Prostate gland (tissue), 2 donors: ENCODE data around the gene PSMB5. TPM values are rescaled to one million over a fixed set of nuclear protein-coding genes. Genes with fewer than 3 reads are reported as not detected.

Experiments used
- DNase-seq: peaks from one replicate; pipeline ENCODE4 v3.0.0-alpha.2; 2019; ENCODE audit warnings: low spot score
- H3K27ac ChIP-seq, 2 donors: fragments of 200-600 bp; sonication (generic); 2 replicates each; pipeline ENCODE4 v1.5.1; 2017 to 2019
- H3K27me3 ChIP-seq: fragments of 200-600 bp; sonication (generic); replicated peaks from 2 replicates; pipeline ENCODE4 v1.5.1; 2019; ENCODE audit not compliant: insufficient read depth
- H3K36me3 ChIP-seq, 2 donors: fragments of 200-600 bp; sonication (generic); 1 replicate in 1 of 2; 2 replicates in 1 of 2; pipeline versions ENCODE4 v1.5.1 to v1.8.1; 2017 to 2019
- H3K4me1 ChIP-seq: fragments of 200-600 bp; sonication (generic); replicated peaks from 2 replicates; pipeline ENCODE4 v1.5.1; 2019
- H3K4me3 ChIP-seq, 2 donors: fragments of 200-600 bp; sonication (generic); 2 replicates each; pipeline ENCODE4 v1.5.1; 2017 to 2019
- H3K9me3 ChIP-seq: fragments of 200-600 bp; sonication (generic); 2 replicates; pipeline ENCODE4 v1.5.1; 2017
- POLR2A ChIP-seq: fragments of 450-650 bp; IDR thresholded peaks from one replicate; pipeline ENCODE4 v1.6.1; 2016; ENCODE audit warnings: antibody characterized with exemption, mild to moderate bottlenecking
- POLR2AphosphoS5 ChIP-seq: sonication (generic); formaldehyde crosslinking; IDR thresholded peaks from one replicate; pipeline ENCODE4 v1.6.1; 2017; ENCODE audit warnings: antibody characterized with exemption
- WGBS: methylation state at CpG from one replicate; pipeline ENCODE4 v1.1.5; 2018; 5-methylcytosine and 5-hydroxymethylcytosine counted together
- intact Hi-C: fragments of 100-400 bp; cut with DNase I; formaldehyde crosslinking; loops from one replicate; pipeline ENCODE4 v1.14.2; 2022
- total RNA-seq, 2 donors: library from RNA; depleted of rRNA; stranded (reverse); fragments of >200 nt; gene quantifications; one replicate each; pipeline ENCODE4 v1.1.0, GENCODE V29; 2016
- TF ChIP-seq, protein P1 (sequence below), 4 experiments: fragments of 200-600 bp in 2 of 4; fragments of 450-650 bp in 2 of 4; sonication (generic) in 2 of 4; IDR thresholded peaks; 1 replicate in 3 of 4; 2 replicates in 1 of 4; pipeline ENCODE4 v1.5.1; 2016 to 2019; ENCODE audit warnings: antibody characterized with exemption in 4 of 4, mild to moderate bottlenecking in 2 of 4, moderate library complexity in 2 of 4

PSMB5 gene
- total RNA-seq, 2 donors from 2014 or later, result 124 to 152 TPM

- intact Hi-C loops, result no loop called here
- H3K27ac ChIP-seq, result no peak overlapping the region
- WGBS, result 45% methylated on average over 9 of the region's 9 CpGs
Measured at GRCh38 chr14:22997676-22998323, 36.9 kb downstream of the PSMB5 start.

GRCh38 chr14:22996768-22997654 lies 37.7 kb downstream of the PSMB5 start:
- no peak overlapping the region for H3K4me3 ChIP-seq
- intact Hi-C loops, result no loop called here
- H3K4me1 ChIP-seq, result no peaks in the 10 kb centered on the region
- TF ChIP-seq POLR2A, result no peak
- no peak for TF ChIP-seq POLR2AphosphoS5
- TF ChIP-seq, protein P1, sequence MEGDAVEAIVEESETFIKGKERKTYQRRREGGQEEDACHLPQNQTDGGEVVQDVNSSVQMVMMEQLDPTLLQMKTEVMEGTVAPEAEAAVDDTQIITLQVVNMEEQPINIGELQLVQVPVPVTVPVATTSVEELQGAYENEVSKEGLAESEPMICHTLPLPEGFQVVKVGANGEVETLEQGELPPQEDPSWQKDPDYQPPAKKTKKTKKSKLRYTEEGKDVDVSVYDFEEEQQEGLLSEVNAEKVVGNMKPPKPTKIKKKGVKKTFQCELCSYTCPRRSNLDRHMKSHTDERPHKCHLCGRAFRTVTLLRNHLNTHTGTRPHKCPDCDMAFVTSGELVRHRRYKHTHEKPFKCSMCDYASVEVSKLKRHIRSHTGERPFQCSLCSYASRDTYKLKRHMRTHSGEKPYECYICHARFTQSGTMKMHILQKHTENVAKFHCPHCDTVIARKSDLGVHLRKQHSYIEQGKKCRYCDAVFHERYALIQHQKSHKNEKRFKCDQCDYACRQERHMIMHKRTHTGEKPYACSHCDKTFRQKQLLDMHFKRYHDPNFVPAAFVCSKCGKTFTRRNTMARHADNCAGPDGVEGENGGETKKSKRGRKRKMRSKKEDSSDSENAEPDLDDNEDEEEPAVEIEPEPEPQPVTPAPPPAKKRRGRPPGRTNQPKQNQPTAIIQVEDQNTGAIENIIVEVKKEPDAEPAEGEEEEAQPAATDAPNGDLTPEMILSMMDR (IDR thresholded peaks at IDR 0.05), result no peak
- DNase-seq, result no peak
- no peaks in the 10 kb centered on the region for H3K9me3 ChIP-seq
- H3K27ac ChIP-seq, result no peak overlapping the region
- no peaks in the 10 kb centered on the region for H3K27me3 ChIP-seq
- WGBS, result 30% methylated on average over 11 of the region's 11 CpGs
- no peaks in the 10 kb centered on the region for H3K36me3 ChIP-seq

More at GRCh38 chr14:22997676-22998323, 36.9 kb downstream of the PSMB5 start:
- TF ChIP-seq, protein P1 (IDR thresholded peaks at IDR 0.05), result no peak
- TF ChIP-seq POLR2AphosphoS5 (no peak), POLR2A (no peak)
- no peaks in the 10 kb centered on the region for H3K27me3 ChIP-seq
- no peaks in the 10 kb centered on the region for H3K4me1 ChIP-seq
- no peak overlapping the region for H3K4me3 ChIP-seq
- H3K36me3 ChIP-seq, result no peaks in the 10 kb centered on the region
- no peak for DNase-seq
- no peaks in the 10 kb centered on the region for H3K9me3 ChIP-seq

DNA sequence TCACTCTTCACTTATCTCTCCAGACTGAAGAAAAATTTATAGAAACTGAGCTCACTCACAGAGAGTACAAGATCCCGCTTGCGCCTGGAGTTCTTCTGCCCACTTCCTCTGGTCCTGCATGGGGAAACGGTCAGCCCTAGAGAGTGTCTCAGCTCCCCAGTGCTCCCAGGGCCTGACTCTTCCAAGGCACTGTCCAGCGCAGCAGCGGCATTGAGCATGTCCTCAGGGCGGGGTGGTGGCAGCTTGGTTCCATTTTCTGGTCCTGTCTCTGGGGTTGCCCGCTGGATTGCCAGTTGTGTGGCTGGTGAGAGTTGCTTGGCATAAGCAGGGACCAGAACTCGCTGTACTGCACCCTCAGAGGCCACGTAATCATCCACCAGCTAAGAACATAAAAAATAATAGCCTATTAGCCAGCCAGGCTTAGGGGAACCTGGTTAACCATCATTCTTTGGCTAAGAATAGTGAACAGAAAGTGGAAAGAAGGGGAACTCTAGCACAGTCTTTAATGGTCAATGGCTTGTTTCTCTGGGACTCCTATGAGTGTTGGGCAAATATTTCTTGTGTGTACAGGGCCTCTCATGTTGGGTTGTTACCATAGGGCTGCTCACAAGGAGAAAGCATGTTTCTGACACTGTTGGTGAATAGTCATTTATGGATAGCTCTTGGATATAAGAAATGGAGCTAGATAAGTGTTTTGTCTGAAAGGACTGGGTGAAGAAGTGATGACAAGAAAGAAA lies 38.6 kb downstream of the PSMB5 start:
- Histone ChIP-seq H3K27ac (no peak overlapping the region), H3K27me3 (no peaks in the 10 kb centered on the region), H3K4me3 (no peak overlapping the region), H3K9me3 (no peaks in the 10 kb centered on the region), H3K36me3 (no peaks in the 10 kb centered on the region), H3K4me1 (no peaks in the 10 kb centered on the region)
- no peak for DNase-seq
- intact Hi-C loops, result no loop called here
- TF ChIP-seq POLR2A, result no peak
- no peak for TF ChIP-seq POLR2AphosphoS5
- TF ChIP-seq, protein P1 (IDR thresholded peaks at IDR 0.05), result no peak
- 92% methylated on average over 9 of the region's 9 CpGs for WGBS

DNA sequence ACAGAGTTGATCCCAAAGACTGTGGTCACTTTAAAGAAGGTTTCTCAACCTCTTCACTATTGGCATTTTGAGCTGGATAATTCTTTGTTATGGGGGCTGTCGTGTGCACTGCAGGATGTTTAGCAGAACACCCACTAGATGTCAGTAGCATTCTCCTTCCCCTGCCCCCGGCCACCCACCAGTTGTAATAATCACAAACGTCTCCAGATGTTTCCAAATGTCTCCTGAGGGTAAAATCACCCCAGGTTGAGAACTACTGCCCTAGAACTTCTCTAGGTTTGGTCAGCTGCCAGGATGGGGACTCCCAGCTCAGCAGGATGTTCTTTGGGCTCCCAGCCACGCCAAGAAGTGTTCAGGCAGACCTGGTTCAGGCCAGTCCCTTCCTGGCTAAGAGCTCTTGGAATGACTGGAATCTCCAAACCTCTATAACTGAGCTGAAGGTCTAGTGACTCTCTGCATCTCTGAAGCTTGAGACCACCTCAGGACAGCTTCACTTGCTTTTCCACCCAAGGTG lies 39.9 kb downstream of the PSMB5 start:
- peak overlapping the region in 1 of 2 donors; percentile 18 for H3K27ac ChIP-seq
- no peaks in the 10 kb centered on the region for H3K4me1 ChIP-seq
- no peaks in the 10 kb centered on the region for H3K27me3 ChIP-seq
- no peaks in the 10 kb centered on the region for H3K36me3 ChIP-seq
- TF ChIP-seq, protein P1 (IDR thresholded peaks at IDR 0.05), result peak; percentile 14 to 44 (median 36)
- no peak for TF ChIP-seq POLR2AphosphoS5
- H3K9me3 ChIP-seq, result no peaks in the 10 kb centered on the region
- intact Hi-C loops, result no loop called here
- WGBS, result 6% methylated on average over 4 of the region's 4 CpGs
- DNase-seq, result peak; percentile 67
- H3K4me3 ChIP-seq, result no peak overlapping the region
